Measurements from ENCODE around the gene PIN1.

PIN1 gene

DNA sequence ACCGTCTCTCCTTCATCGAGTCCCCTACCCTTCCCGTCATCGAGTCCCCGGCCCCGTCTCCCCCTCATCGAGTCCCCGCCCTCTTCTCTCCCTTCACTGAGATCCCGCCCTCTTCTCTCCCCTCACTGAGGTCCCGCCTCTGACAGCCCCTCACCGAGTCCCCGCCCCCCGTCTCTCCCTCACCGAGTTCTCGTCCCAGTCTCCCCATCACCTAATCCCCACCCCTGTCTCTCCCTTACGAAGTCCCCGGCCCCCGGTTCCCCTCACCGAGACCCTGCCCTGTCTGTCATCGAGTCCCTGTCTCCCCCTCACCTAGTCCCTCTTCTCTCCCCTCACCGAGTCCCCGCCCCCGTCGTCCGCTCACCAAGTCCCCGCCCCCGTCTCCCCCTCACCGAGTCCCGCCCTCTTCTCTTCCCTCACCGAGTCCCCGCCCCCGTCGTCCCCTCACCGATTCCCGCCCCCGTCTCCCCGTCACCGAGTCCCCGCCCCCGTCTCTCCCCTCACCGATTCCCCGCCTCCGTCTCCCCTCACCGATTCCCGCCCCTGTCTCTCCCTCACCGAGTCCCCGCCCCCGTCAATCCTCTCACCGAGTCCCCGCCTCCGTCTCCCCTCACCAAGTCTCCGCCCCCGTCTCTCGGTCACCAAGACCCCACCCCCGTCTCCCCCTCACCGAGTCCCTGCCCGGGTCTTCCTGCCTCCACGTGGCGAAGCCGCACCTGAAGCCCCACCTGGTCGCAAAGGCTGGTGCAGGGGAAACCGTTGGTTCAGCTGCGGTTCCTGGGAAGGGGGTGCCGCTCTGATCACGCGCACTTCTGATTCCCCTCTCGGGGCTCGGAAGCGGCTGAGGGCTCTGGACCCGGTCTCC is 42.7 kb upstream of the PIN1 start:
- TF ChIP-seq, protein P1, sequence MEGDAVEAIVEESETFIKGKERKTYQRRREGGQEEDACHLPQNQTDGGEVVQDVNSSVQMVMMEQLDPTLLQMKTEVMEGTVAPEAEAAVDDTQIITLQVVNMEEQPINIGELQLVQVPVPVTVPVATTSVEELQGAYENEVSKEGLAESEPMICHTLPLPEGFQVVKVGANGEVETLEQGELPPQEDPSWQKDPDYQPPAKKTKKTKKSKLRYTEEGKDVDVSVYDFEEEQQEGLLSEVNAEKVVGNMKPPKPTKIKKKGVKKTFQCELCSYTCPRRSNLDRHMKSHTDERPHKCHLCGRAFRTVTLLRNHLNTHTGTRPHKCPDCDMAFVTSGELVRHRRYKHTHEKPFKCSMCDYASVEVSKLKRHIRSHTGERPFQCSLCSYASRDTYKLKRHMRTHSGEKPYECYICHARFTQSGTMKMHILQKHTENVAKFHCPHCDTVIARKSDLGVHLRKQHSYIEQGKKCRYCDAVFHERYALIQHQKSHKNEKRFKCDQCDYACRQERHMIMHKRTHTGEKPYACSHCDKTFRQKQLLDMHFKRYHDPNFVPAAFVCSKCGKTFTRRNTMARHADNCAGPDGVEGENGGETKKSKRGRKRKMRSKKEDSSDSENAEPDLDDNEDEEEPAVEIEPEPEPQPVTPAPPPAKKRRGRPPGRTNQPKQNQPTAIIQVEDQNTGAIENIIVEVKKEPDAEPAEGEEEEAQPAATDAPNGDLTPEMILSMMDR (IDR thresholded peaks at IDR 0.05), result no peak
- no peak for TF ChIP-seq ZFX (IDR thresholded peaks at IDR 0.05; ENCODE audit: borderline replicate concordance)
- peak overlapping the region; percentile 57 for H3K27ac ChIP-seq

DNA sequence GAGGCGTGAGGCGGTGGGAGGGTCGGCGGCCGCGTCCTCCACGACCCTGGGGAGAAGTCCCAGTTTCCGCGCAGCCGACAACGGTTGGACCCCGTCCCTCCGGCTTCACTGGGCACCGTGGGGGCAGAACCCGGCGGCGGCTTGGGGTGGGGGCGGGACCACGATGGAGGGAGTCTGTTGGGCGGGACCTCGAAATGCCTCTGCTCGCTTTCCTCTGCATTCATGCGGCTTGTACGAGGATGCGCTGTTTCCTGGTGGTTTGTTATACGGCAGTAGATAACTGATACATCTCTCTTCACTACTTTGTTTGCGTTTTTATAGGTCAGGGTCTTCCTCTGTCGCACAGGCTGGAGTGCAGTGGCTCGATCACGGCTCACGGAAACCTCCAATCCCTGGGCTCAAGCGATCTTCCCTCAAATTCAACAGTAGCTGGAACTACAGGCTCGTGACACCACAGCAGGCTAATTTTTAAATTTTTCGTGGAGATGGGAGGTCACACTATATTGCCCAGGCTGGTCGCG is 42.0 kb upstream of the PIN1 start:
- TF ChIP-seq ZFX (IDR thresholded peaks at IDR 0.05; ENCODE audit: borderline replicate concordance), result no peak
- TF ChIP-seq, protein P1 (IDR thresholded peaks at IDR 0.05), result no peak
- peak overlapping the region; percentile 57 for H3K27ac ChIP-seq

DNA sequence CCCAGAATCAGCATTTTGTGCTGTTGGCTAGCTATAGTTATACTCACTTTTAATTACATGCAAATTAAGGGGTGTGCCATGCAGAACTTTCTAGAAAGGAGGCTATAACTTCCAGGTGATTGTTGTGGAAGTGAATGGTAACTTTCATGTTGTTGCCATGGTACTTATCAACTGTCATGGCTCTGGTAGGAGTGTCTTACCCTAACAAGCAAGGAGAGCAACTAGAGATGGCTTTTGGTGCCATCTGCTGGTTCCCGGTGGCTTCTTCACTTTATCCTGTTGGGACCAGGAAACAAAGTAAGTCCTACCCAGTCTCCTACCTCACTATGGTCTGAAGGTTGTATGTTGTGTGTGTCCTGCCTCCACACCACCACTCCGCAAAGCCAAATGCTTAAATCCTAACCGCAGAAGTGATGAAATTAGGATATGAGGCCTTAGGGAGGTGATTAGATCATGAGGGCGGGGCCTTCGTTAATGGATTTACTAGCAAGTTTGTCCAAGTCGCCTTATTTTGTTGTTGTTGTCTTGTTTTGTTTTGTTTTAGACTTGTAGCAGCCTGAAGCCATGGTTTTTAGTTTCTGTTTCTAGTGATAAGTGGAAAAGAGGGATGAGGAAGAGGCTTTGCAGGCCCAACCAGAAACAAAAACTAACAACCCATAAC is 38.9 kb upstream of the PIN1 start:
- TF ChIP-seq, protein P1 (IDR thresholded peaks at IDR 0.05), result peak; percentile 82
- no peak for TF ChIP-seq ZFX (IDR thresholded peaks at IDR 0.05; ENCODE audit: borderline replicate concordance)
- H3K27ac ChIP-seq, result no peak overlapping the region

DNA sequence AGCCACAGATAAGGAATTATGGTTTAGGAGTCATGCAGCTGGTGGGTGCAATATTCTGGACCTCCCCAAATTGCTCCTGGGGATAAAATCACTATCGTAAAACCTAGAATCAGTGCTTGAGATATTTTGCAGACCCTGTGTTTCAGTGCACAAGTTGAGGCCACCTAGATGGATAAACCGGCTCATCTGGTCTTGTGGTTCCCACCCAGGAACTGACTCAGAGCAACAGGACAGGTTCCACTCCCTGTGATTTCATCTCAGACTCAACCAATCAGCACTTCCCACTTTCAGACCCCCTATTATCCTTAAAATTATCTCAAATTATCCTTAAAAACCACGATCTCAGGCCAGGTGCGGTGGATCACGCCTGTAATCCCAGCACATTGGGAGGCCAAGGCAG is 37.2 kb upstream of the PIN1 start:
- no peak for TF ChIP-seq ZFX (IDR thresholded peaks at IDR 0.05; ENCODE audit: borderline replicate concordance)
- TF ChIP-seq, protein P1 (IDR thresholded peaks at IDR 0.05), result no peak
- no peak overlapping the region for H3K27ac ChIP-seq

DNA sequence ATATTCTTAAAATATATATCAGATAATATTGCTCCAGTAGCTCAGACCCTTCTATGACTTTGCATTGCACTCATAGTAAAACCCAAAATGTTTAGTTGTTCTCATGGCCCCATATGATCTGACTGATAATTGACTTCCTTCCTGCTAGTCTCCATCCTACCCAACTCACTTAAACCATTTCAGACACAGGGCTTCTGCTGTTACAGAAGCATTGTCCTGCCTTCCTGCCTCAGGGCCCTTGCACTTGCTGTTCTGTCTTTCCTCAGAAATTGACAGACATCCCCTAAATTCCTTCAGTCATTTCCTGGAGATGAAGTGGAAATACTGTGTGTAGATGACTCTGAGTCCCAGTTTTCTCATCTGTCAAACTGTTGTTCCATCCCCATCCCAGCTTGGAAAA is 36.0 kb upstream of the PIN1 start:
- H3K27ac ChIP-seq, result no peak overlapping the region
- TF ChIP-seq, protein P1 (IDR thresholded peaks at IDR 0.05), result no peak
- no peak for TF ChIP-seq ZFX (IDR thresholded peaks at IDR 0.05; ENCODE audit: borderline replicate concordance)

DNA sequence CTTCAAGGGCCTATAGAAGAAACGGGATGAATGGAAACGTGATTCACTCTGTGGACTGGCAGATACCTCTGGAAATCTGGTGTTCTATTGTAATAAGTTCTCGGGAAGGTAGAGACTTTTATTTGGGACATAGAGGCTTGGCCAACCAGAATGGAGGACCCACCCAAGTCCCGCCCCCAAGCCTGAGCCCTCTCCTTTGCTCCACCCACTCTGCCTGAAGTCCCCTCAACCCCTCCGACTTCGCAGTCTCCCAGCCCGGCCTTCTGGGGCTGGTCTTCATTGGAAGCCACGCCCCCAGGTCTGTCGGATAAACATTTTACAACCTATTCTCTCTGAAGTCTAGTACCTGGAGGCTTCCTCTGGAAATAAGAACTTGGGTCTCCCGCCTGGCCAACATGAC is 33.1 kb upstream of the PIN1 start:
- TF ChIP-seq ZFX (IDR thresholded peaks at IDR 0.05; ENCODE audit: borderline replicate concordance), result no peak
- TF ChIP-seq, protein P1 (IDR thresholded peaks at IDR 0.05), result no peak
- no peak overlapping the region for H3K27ac ChIP-seq

DNA sequence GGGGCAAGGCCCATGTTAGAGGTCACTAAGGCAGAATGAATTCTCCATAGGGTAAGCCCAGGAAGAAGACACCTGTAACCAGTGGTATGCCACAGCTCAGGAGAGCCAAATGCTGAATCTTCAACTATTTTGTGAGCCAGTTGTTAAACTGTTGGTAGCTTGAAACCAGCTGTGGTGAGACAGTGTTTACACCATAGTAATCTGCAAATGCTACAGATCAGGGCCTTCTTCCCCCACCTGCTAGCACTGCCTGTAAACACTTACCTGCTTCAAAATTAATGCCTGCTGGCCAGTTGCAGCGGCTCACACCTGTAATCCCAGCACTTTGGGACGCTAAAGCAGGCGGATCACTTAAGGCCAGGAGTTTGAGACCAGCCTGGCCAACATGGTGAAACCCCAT is 28.3 kb upstream of the PIN1 start:
- no peak overlapping the region for H3K27ac ChIP-seq
- TF ChIP-seq, protein P1 (IDR thresholded peaks at IDR 0.05), result no peak
- TF ChIP-seq ZFX (IDR thresholded peaks at IDR 0.05; ENCODE audit: borderline replicate concordance), result no peak

Data from 22Rv1 (cell line).